D721Med (cell line): Measurements from ENCODE around the gene IRAG1.

Source experiments
- DNase-seq: peaks from one replicate; pipeline ENCODE4 v3.0.0; 2011; ENCODE audit warnings: low spot score; ENCODE audit not compliant: insufficient read length
- FAIRE-seq: peaks from 2 replicates; lab custom pipeline; 2011; peaks lifted over from hg19 to GRCh38; lab: Jason Lieb, UNC
- CTCF ChIP-seq: IDR thresholded peaks from 2 replicates; pipeline ENCODE4 v1.5.1; 2012; ENCODE audit warnings: mild to moderate bottlenecking, control low read depth; ENCODE audit not compliant: insufficient read depth; ENCODE audit errors: missing control alignments

Gene IRAG1

DNA sequence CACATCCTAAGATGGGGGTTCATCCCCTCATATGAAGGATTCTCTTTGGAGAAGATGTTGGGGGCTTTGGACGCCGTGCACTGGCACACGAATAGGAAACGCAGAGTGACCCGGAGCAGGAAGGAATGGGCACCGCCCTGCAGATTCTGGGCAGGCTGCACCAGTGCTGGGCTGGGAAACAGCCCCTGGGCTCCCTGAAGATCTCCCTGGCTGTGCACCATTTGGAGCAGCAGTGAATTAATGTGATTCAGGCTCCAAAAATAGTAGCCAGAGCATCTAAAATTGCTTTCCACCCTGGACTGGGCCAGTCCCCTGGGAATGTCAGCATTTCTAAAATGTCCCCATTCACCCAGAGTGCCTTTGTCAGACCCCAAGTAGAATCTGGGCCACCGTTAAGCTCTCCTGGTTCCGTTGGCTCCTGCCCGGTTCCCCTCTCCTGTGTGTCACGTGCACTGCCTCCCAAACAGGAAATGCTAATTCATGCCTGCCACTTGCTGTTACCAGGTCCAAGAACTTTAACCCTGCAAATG lies 18.6 kb downstream of the IRAG1 start:
- no peak for DNase-seq
- FAIRE-seq: no peak
- no peak for TF ChIP-seq CTCF

GRCh38 chr11:10674440-10674855 lies 19.1 kb downstream of the IRAG1 start:
- FAIRE-seq: no peak

GRCh38 chr11:10673501-10674062 lies 20.0 kb downstream of the IRAG1 start:
- no peak for TF ChIP-seq CTCF
- DNase-seq: no peak
- FAIRE-seq: no peak

More at GRCh38 chr11:10674440-10674855, 19.1 kb downstream of the IRAG1 start:
- DNase-seq: no peak
- TF ChIP-seq CTCF: no peak

GRCh38 chr11:10670099-10670498 lies 23.5 kb downstream of the IRAG1 start:
- no peak for TF ChIP-seq CTCF

GRCh38 chr11:10669258-10670033 lies 24.1 kb downstream of the IRAG1 start:
- DNase-seq (no peak), FAIRE-seq (no peak)
- TF ChIP-seq CTCF: no peak

More at GRCh38 chr11:10670099-10670498, 23.5 kb downstream of the IRAG1 start:
- no peak for FAIRE-seq
- no peak for DNase-seq

GRCh38 chr11:10667521-10667885 lies 26.1 kb downstream of the IRAG1 start:
- no peak for TF ChIP-seq CTCF
- DNase-seq (no peak), FAIRE-seq (no peak)
